GM12873 (cell line): ENCODE data around the gene ITPR1.

Experiments
- CTCF ChIP-seq: IDR thresholded peaks from 2 replicates; pipeline ENCODE4 v1.5.1; 2012; ENCODE audit warnings: low read depth, mild to moderate bottlenecking, moderate library complexity, low read length, control low read depth; ENCODE audit not compliant: insufficient read depth; ENCODE audit errors: missing control alignments

Gene ITPR1

GRCh38 chr3:4570840-4571621 is 77.9 kb downstream of the ITPR1 start:
- no peak for TF ChIP-seq CTCF

- peak; percentile 33 for TF ChIP-seq CTCF
Measured at GRCh38 chr3:4571690-4572334, 78.7 kb downstream of the ITPR1 start.

- no peak for TF ChIP-seq CTCF
Measured at GRCh38 chr3:4573153-4573552, 80.0 kb downstream of the ITPR1 start.

GRCh38 chr3:4574426-4574965 is 81.3 kb downstream of the ITPR1 start:
- TF ChIP-seq CTCF, result no peak

- no peak for TF ChIP-seq CTCF
Measured at GRCh38 chr3:4575381-4575780, 82.2 kb downstream of the ITPR1 start.

- no peak for TF ChIP-seq CTCF
Measured at GRCh38 chr3:4577721-4578120, 84.6 kb downstream of the ITPR1 start.

GRCh38 chr3:4580346-4581123 is 87.4 kb downstream of the ITPR1 start:
- no peak for TF ChIP-seq CTCF
